Endodermal cell (in vitro differentiated cells): ENCODE results near the gene GARIN3. TPM values are rescaled to one million over a fixed set of nuclear protein-coding genes. Genes with fewer than 3 reads are reported as not detected.
"Not testable (repeated sequence)": the region's sequence is repeated elsewhere in the genome, so short reads cannot be mapped to it uniquely, and the experiment has no call there.

Experiments used
- DNase-seq: peaks from one replicate; pipeline ENCODE4 v3.0.0-alpha.2; 2017
- H3K27ac ChIP-seq: 2 replicates; pipeline ENCODE4 v1.5.1; 2013; ENCODE audit warnings: mild to moderate bottlenecking, low read depth, low read length, moderate library complexity
- H3K27me3 ChIP-seq: 2 replicates; pipeline ENCODE4 v1.6.1; 2013; ENCODE audit warnings: mild to moderate bottlenecking, low read length, moderate library complexity; ENCODE audit not compliant: insufficient read depth, control insufficient read depth, poor library complexity, severe bottlenecking
- H3K36me3 ChIP-seq: 2 replicates; pipeline ENCODE4 v1.7.0; 2013; ENCODE audit warnings: mild to moderate bottlenecking, low read length, moderate library complexity; ENCODE audit not compliant: control insufficient read depth, insufficient read depth
- H3K4me1 ChIP-seq: one replicate; pipeline ENCODE4 v1.7.0; 2013; ENCODE audit warnings: low read length; ENCODE audit not compliant: control insufficient read depth, insufficient read depth
- H3K4me3 ChIP-seq: 2 replicates; pipeline ENCODE4 v1.5.1; 2013; ENCODE audit warnings: mild to moderate bottlenecking, low read length, moderate library complexity
- H3K9ac ChIP-seq: 2 replicates; pipeline ENCODE4 v1.6.1; 2013; ENCODE audit warnings: mild to moderate bottlenecking, low read length, moderate library complexity; ENCODE audit not compliant: poor library complexity, severe bottlenecking; ENCODE audit errors: extremely low read depth
- H3K9me3 ChIP-seq: 2 replicates; pipeline ENCODE4 v1.6.1; 2013; ENCODE audit warnings: mild to moderate bottlenecking, low read length, moderate library complexity; ENCODE audit not compliant: control insufficient read depth
- H3K27ac Mint-ChIP-seq: 2 replicates; pipeline ENCODE4 v1.8.0; 2020; ENCODE audit warnings: mixed read lengths
- H3K27me3 Mint-ChIP-seq: 2 replicates; pipeline ENCODE4 v1.8.0; 2021; ENCODE audit warnings: mild to moderate bottlenecking, mixed read lengths; ENCODE audit not compliant: insufficient read depth
- H3K36me3 Mint-ChIP-seq: 2 replicates; pipeline ENCODE4 v1.8.0; 2020; ENCODE audit warnings: low read depth, mixed read lengths
- H3K4me1 Mint-ChIP-seq: 2 replicates; pipeline ENCODE4 v1.8.0; 2020; ENCODE audit warnings: mixed read lengths
- H3K4me3 Mint-ChIP-seq: 2 replicates; pipeline ENCODE4 v1.8.0; 2020; ENCODE audit warnings: mild to moderate bottlenecking, moderate library complexity, mixed read lengths
- H3K9me3 Mint-ChIP-seq: 2 replicates; pipeline ENCODE4 v1.8.0; 2020; ENCODE audit warnings: mild to moderate bottlenecking, mixed read lengths
- CTCF ChIP-seq: fragments of 200-600 bp; sonication (generic); conservative IDR thresholded peaks from 2 replicates; pipeline ENCODE4 v1.5.0; 2021; ENCODE audit warnings: antibody characterized with exemption, mild to moderate bottlenecking
- WGBS, 2 experiments: methylation state at CpG; one replicate each; pipeline versions ENCODE4 v1.1.5 to v1.1.7; 2013; ENCODE audit warnings: missing lambda C conversion rate in 2 of 2, mixed read lengths in 1 of 2; ENCODE audit not compliant: insufficient coverage in 1 of 2, insufficient read length in 1 of 2; 5-methylcytosine and 5-hydroxymethylcytosine counted together
- total RNA-seq, 2 donors: library from RNA; stranded (reverse); fragmentation: NEBNext Ultra II Directional in 1 of 2; extraction: Animal tissue kit (Norgen Biotek cat#: 25700) in 1 of 2; gene quantifications; 2 replicates in 1 of 2; 3 replicates in 1 of 2; pipeline ENCODE4 v1.2.1, GENCODE V29; 2021

The GARIN3 gene
- total RNA-seq, 2 donors from 2014 or later = not detected

DNA sequence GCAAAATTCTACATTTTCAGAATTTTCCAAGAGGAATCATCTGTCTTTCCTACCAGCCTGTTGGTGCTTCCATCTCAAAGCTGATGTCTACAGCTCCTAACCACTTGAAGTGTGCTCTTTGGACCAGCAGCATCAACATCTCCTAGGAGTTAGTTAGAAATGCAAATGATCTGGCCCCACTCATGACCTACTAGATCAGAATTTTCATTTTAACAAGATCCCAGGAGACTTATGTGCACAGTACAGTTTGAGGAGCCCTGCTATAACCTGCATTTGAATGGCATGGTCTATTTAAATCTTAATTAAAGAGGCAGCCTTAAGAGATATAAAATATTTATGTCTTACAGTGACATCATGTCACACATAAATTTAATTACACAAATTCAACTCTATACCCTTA, 48.4 kb upstream of the GARIN3 start:
- TF ChIP-seq CTCF = no peak
- Histone ChIP-seq H3K9me3 (no peaks in the 10 kb centered on the region), H3K27me3 (no peaks in the 10 kb centered on the region), H3K4me1 (no peaks in the 10 kb centered on the region), H3K9ac (no peak overlapping the region), H3K36me3 (no peaks in the 10 kb centered on the region), H3K4me3 (no peak overlapping the region), H3K27ac (no peak overlapping the region)
- Mint-ChIP-seq H3K27me3 (no peaks in the 10 kb centered on the region), H3K4me3 (no peak overlapping the region), H3K27ac (no peak overlapping the region), H3K4me1 (no peaks in the 10 kb centered on the region), H3K9me3 (no peaks in the 10 kb centered on the region), H3K36me3 (no peaks in the 10 kb centered on the region)
- no peak for DNase-seq

GRCh38 chr5:157213527-157214243, 47.6 kb upstream of the GARIN3 start:
- H3K9me3 ChIP-seq = no peaks in the 10 kb centered on the region
- no peak overlapping the region for H3K27ac Mint-ChIP-seq
- H3K4me1 Mint-ChIP-seq = no peaks in the 10 kb centered on the region
- H3K4me3 ChIP-seq = no peak overlapping the region
- H3K4me1 ChIP-seq = no peaks in the 10 kb centered on the region
- H3K9me3 Mint-ChIP-seq = no peaks in the 10 kb centered on the region
- 89 to 92% methylated on average over 7 of the region's 7 CpGs for WGBS, 2 experiments
- no peak overlapping the region for H3K4me3 Mint-ChIP-seq
- no peaks in the 10 kb centered on the region for H3K27me3 ChIP-seq
- no peak for TF ChIP-seq CTCF
- no peak for DNase-seq
- H3K36me3 ChIP-seq = no peaks in the 10 kb centered on the region
- no peak overlapping the region for H3K9ac ChIP-seq
- H3K27me3 Mint-ChIP-seq = no peaks in the 10 kb centered on the region
- H3K27ac ChIP-seq = no peak overlapping the region
- no peaks in the 10 kb centered on the region for H3K36me3 Mint-ChIP-seq

- Histone ChIP-seq H3K27ac (no peak overlapping the region), H3K9ac (no peak overlapping the region), H3K27me3 (no peaks in the 10 kb centered on the region), H3K36me3 (no peaks in the 10 kb centered on the region), H3K4me1 (no peaks in the 10 kb centered on the region), H3K9me3 (no peaks in the 10 kb centered on the region), H3K4me3 (no peak overlapping the region)
- 88 to 94% methylated on average over 5 of the region's 5 CpGs for WGBS, 2 experiments
- H3K9me3 Mint-ChIP-seq = no peaks in the 10 kb centered on the region
- no peaks in the 10 kb centered on the region for H3K36me3 Mint-ChIP-seq
- no peaks in the 10 kb centered on the region for H3K4me1 Mint-ChIP-seq
- no peak for DNase-seq
- TF ChIP-seq CTCF = no peak
- no peak overlapping the region for H3K4me3 Mint-ChIP-seq
- no peak overlapping the region for H3K27ac Mint-ChIP-seq
- H3K27me3 Mint-ChIP-seq = no peaks in the 10 kb centered on the region
These were observed 46.2 kb upstream of the GARIN3 start for GRCh38 chr5:157212307-157212706.

DNA sequence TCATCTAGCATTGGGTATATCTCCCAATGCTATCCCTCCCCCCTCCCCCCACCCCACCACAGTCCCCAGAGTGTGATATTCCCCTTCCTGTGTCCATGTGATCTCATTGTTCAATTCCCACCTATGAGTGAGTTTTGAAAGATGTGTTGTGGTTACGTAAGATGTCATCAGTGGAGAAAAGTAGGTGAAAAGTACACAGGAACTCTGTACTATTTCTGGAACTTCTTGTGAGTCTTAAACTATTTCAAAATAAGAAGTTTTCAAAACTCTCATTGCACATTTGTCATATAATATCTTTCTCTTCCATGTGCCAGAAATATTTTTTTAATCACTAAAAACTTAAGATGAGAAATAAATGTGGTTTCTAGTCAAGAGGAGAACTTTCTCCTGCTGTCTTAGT, 44.6 kb upstream of the GARIN3 start:
- 100% methylated on average over 1 of the region's 1 CpG; no CpG with 5 or more reads in 1 of the 2 experiments for WGBS, 2 experiments
- not testable (repeated sequence) for H3K9ac ChIP-seq, H3K36me3 Mint-ChIP-seq, DNase-seq, H3K27me3 ChIP-seq, H3K9me3 Mint-ChIP-seq, H3K36me3 ChIP-seq, H3K4me1 Mint-ChIP-seq, H3K4me3 Mint-ChIP-seq, H3K27ac Mint-ChIP-seq, H3K27me3 Mint-ChIP-seq, H3K9me3 ChIP-seq, H3K4me1 ChIP-seq, H3K4me3 ChIP-seq, H3K27ac ChIP-seq
